ENCODE results near the gene HERC3.

Gene HERC3

DNA sequence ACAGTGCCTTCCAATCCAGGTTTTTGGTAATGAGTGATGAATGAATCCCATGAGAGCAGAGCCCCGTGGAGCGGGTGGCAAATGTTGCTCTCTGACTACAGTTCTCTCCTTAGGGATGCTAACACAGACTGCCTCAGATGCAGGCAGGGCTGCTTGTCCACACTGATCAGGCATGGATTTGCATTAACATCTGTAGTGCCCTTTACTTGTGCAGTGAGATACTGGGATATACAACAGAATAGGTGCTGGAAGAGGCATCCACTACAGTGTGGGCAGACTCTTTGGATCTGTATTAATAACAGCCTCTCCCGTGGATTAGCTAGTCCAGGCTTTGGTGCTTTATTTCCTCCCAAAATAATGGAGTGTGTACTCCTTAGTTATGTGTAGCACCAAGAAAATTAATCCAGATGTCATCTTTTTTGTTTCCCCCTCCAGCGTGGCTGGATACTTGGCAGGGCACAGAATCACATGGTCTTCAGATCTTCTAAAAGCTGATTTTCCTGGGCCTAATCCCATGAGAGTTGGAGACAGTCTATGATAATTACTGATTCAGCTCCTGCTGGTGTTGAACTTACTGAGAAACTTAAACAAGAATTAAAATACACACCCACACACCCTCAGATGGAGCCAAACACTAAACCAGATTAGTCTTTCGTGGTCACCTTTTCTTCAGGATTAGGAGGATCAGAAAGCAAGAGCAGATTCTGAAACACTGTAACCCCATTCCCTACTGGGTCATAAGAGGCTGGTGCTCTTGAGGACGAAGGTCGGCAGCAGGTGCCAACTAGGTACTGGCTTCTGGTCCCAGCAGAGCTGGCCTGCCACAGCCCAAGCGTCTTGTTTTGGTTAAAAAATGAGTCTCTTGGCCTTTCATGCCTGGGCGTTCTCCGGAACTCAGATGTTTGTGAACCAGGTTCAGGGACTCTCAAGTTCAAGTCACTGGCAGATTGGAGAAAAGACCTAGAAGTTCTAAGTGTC is 128.5 kb downstream of the HERC3 start:
- DNase-seq: no peak

DNA sequence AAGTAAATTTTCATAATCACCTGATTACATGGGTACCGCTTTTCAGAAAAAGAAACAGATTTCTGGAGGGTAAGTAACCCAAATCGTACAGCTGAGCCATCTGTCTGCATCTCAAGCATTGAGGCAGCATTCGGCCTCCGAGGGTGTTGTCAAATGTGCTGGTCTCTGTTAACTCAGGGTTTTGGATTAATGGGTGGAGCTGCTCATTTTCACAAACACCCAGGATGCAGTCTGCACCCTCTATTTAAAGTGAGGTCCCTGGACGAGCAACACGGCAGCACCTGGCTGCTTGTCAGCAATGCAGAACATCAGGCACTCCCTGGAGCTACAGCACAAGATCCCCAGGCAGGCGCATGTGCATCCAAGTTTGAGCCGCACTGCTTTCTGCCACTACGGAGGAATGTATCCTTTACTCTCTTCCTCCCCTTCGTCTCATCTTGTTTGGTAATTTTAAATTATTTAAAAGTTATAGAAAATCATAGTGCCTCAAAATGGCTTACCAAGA is 130.0 kb downstream of the HERC3 start:
- DNase-seq: no peak

DNA sequence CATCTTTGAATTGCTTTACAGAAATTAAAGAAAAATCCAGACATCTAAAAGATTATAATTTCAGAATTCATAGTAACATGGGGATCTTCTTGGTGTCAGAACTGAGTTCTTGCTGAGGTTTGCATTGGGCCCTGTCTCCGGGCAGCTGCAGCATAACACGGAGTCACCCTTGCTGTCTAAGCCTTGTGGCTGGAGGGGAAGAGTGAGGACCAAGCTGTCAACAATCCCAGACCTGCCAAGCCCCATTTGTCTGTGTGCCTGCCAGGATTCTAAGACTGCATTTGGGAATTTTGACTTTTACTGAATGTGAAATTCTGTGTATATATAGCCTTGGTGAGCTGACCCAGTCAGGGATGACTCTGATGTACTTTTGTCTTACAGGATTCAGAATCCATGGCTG is 130.5 kb downstream of the HERC3 start:
- no peak for DNase-seq

DNA sequence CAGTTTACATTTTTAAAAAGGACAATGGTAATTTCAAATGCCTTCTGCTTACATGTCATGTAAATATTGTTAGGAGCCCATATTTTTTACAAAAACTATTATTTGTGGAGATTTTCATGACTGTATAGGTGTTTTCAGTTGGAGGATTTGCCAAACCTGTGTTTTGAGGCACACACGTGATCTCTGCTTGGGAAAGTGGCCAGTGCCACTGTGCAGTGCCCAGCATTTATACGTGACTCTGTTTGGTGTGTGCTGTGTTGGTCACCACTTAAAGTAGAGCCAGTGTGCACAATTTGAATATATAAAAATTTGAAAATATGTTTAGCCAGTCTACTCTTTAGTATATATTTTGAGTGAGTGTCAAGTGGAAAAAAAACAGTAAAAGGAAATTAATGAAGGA is 132.1 kb downstream of the HERC3 start:
- DNase-seq: no peak

DNA sequence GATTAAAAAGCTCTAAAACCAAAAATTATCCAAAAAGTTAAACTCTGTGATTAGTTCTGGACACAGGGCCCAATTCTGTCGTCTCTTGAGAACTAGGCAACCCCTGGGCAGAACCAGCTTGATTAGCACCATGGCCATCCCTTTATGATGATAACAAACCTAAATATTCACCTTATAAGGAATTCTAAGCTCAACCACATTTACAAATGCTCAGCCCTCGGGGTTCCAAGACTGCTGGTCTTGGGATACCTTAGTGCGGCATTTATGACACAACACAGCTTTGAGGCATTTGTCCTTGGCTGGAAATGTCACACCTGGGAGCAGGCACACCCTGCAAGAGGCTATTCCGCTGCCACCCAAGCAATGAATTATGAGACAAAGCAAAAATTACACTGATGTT is 132.9 kb downstream of the HERC3 start:
- no peak for DNase-seq

DNA sequence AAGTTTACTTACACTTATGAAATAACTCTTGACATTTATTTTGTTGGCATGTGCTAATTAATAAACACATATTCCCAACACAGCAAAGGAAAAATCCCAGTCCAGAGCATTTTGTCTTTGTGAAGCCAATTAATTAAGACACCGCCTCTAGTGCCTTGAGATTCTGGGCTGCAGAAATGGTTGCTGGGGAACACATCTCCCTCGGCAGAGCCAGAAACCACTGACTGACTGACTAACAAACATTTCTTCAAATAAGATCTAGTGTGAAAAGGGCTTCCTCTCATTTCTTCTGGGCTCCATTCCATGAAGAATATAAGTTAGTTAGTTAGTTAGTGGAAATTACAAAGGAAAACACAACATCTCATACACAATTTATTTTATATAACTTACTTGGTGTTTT is 133.7 kb downstream of the HERC3 start:
- DNase-seq: no peak

DNA sequence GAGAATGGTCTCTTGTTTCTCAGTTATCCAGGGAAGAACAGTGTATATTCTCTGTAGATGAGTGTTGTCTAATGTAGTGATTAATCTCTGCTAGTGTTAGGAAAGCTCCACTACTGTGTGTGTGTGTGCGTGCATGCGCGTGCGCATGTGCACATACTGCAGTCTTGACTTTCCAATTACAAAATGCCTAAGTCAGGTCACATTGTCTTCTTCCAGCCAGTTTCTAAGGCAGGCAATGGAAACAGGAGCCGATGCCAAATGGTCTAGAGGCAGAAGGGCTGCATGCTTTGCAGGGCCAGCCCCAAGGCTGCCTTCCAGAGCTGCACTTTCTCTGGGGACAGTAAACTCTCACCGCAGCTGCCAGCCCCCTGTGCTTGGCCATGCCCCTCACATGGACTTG is 135.9 kb downstream of the HERC3 start:
- no peak for DNase-seq

DNA sequence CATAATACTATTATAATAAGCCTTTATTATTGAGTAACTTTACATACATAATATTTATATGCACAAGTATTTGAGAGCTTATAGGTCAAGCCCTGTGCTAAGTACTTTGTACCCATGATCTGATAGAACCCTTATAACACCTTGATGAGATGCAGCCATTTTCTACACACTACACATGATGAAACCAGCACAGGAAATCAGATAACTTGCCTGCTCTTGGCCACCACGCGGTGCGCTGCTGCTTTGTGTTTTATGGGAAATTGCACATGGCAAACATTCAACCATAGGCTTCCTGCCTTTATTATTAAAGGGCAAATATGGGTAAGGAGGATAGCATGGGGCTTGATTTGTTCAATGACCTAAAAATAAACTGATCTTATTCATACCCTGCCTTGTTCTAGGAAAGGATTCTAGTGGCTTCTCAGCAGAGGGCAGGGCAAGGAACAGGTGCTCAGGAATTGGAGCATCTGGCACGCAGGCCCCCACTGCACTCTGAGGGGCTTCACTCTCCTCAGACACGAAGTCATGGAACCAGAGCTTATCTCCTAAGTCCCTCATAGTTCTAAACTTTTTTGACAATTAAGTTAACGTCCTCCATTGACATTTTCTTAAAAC is 137.0 kb downstream of the HERC3 start:
- no peak for DNase-seq

DNA sequence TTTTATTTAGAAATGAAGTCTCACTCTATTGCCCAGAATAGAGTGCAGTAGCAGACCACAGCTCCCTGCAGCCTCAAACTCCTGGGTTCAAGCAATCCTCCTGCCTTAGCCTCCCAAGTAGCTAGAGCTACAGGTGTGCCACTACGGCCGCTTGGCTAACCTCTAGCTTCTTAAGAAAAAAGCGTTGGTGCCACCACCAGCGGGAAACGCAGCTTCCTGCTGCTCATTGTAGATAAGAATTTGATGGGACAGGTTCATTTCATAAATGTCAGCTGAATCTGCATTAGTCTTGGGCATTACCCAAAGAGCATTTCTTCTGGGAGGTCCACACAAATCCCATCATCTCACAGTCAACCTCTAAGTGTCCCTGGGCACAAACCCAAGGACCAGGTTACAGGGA is 138.5 kb downstream of the HERC3 start:
- no peak for DNase-seq

DNA sequence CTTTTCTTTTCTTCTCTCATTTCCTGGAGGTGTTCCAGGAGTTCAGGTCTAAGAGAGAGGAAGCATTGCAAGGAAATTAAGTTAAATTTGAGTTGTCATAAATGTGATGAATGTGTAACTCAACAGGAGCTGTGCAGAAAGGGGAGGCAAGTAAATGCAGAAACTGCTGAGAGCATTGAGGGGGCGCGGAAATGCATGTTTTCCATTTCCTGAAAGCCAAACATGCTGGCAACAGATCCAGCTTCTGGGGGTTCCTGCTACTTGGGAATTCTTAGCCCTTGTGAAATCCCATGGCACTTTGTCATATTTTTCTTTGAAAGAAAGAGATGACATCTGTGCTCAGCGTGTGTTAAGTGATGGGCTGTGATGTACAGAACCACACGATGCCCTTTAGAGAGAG is 139.1 kb downstream of the HERC3 start:
- no peak for DNase-seq

DNA sequence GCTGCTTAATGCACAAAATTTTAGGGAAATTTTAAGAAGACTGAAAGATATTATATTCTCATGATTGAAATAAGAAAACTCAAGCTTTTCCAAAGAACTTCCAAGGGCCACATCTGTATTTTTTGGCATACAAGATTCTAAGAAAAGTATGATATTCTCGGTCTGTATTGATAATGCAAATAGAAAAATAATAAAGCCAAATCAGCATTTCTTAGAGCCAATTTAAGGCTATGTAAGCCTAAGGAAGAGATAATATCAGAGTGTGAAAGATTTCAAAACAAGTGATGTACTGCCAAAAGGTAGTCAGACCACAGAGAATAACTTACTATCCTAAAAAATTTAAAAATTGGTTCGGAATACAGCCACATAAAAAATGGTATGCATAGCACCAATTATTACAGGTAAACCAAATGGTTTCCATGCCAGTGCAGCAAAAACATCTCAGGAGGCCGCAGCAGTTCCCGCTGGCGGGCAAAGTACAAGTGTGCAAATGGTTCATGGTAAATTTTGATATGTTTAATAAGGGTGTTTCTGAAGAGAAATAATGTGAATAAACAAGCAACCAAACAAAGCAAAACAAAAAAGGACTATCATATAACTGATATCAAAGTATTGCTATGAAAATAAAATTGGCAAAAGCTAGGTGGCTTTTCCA is 140.6 kb downstream of the HERC3 start:
- DNase-seq: no peak

DNA sequence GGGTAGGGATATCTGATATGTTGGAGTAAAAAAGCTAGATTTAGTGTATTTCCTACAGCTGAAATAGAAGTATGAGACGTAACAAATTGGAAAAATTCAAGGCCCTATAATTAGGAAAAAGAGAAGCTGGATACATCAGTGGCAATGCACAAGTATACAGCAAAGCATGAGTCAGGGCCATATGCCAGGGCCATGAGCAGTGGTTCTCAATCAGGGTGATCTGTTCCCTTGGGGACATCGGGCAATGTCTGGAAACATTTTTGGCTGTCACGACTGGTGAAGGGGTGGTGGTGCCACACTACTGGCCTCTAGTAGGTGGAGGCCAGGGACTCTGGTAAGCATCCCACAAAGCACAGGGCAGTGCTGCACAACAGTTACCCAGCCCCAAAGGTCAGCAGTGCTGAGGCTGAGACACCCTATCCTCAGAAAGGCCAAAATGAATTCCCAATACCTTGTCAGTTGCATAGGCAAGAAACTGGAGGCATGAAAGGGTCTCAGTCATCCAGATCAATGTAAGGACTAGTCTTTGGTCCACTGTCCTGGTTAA is 142.2 kb downstream of the HERC3 start:
- no peak for DNase-seq

DNA sequence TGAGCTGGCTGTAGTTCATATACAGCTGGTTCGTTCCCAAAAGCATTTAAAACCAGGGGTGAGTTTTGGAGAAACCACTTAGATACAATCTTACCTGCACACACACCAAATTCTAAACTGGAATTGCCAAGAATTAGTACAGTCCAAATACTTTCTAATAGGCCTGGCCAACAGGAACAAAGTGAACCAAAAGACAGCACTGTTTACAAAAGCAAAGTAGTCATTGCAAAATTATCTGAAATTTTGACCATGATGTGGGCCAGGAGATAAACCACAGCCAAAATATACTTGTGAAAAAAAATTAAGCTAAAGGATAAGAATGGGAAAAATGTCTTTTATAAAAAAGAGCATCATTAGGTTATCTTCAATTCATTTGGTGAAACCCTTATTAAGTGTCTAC is 143.3 kb downstream of the HERC3 start:
- no peak for DNase-seq

DNA sequence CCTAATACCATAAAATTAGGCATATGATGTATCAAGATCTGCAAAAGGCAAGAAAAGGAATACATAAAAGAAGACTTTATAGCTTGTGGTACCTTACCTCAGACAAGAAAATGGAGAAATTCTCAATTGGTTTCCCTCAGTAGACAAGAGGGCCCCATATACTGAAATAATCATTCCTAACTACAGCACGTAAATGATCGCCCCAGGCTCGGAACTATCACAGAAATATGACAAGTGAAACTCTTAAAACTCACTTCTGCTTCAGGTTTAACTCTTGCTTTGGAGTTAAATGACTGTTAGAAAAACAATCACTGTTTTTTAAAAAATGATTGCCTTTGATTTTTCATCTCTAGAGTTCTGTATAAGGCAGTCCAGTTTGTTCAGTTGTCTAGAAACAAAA is 144.0 kb downstream of the HERC3 start:
- no peak for DNase-seq

DNA sequence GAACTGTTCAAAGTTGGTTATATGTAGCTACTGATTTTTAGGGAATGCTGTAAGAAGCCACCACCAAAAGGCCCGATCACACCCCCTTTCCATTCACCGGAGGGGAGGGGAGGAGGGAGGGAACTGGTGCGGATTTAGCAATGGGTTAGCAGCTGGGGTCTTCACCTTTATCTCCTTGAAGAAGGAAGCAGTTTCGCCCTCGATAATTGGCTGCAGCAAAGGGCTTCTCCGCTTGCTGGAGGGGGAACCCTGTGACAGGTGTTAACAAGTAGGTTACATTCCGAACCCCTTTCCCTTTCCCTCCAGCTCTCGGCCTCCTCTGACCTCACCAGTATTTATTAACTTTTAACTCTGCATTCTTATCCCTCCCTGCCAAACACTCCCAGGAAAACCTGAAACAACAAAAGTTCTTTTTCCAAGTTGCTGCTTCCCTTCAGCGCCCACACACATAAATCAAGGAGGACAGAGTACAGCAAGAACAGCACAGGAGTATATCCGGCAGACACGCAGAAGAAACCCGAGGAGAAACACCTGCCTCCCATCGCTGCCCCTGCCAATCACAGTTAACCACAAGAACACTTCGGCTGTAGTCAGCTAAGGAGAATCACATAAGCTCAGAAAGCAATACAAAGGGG is 145.1 kb downstream of the HERC3 start:
- no peak for DNase-seq

DNA sequence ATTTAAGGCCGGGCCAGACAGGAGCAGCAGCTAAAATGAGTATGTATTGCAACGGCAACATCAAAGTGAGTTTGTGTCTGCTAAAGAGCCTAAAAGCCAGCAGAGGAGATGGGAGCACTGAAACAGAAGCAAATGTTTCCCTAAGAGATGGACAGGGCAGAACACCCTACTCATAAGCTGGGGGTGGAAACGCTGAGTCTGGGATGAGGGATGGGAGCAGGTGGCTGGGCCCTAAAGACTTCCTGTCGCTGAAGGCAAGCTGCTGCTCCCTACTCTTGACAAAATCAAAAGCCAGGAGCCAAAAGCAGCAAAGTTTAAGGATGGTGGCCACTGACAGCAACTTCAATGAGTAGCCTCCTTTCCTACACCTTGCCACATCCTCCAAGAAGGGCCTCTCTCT is 145.9 kb downstream of the HERC3 start:
- no peak for DNase-seq

DNA sequence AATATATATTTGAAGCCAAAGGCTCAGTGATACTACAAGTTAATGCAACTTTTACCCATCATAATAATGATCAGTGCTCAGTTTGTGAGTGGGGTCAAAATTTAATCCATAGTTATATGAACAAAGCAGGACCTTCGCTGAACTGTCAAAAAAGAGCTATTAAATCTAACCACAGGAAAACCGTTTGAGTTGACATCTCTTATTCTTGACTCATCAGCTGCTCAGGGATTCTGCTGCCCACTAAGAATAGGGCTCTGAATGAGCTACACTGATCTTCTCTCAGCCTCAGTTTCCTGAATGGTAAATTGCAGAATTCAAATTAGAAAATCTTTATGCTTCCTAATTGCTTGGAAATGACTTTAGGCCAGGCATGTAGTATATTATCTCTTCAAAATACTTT is 150.3 kb downstream of the HERC3 start:
- no peak for DNase-seq

DNA sequence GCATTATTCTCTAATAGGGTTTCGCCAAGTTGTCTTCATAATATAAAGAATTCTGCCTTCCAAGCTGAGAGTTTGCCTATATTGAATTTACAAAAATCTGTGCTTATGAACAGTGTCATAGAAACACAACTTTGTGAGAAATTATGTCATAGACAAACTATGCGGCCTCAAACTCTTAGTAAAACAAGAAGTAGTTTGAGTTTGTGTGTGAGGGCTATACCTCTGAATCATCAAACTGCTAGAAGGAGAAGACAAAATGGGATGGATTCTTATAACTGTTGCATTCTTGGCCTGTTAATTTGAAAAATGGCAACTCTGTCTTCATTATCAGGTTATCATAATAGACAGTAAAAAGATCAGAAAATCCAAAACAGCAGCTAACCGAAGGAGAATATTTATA is 151.4 kb downstream of the HERC3 start:
- DNase-seq: no peak

DNA sequence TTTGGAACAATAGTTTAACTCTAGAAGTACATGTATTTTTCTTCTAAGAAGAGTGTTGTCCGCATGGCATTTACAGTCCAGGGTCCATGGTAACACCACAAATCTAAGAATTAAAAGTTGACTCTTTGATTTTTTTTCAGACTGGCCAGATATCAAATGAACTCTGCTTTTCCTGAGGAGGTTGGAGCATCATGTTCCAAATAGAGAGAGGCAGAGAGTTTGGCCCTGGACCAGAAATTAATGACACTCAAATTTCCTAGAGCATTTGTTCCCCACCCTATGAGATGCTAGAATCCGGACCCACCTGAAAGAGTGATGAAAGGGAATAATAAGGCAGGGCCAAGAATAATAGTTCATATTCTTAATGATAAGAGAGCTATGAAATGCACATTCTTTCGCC is 152.3 kb downstream of the HERC3 start:
- DNase-seq: no peak

DNA sequence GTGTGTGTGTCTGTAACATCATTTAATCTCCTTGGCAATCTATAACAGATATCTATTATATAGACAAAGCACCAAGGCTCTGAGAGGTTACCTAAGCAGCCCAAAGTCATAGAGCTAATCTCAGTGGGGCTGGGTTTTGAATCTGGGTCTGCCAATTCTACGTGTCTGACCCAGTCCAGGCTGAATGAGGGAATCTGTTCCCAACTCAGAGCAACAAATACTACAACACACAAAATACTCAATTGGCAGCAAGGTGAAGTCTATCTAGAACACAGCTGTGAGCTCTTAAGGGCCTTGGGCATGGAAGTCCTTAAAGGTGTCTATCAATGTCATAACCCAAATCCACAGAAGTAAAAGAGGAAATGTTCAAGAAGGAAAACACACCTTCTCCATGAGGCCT is 152.9 kb downstream of the HERC3 start:
- no peak for DNase-seq

DNA sequence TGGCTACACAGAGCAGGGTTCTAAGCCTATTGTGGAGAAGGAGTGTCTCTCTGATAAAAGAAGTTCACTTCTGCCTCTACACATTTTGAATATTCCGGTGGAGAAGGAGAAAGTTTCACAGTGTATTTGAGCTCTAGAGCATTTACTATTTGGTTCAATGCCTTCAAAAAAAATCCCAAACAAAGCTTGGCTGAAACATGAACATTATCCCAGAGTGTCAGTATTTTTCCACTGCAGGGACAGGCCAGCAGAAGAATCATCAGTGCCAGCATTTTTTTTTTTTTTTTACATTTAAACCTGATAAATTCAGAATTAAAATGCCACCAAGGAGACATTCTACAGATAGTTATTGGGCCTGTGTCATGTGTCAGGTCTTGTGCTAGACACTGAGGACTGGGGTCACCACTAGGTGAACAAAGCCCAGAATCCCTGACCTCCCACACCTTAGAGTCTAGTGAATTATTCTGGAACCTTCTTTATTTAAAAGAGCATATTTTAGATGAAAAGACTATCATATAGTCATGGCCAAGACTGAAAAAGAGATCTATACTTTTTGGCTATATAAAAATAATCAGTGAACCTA is 153.4 kb downstream of the HERC3 start:
- no peak for DNase-seq

DNA sequence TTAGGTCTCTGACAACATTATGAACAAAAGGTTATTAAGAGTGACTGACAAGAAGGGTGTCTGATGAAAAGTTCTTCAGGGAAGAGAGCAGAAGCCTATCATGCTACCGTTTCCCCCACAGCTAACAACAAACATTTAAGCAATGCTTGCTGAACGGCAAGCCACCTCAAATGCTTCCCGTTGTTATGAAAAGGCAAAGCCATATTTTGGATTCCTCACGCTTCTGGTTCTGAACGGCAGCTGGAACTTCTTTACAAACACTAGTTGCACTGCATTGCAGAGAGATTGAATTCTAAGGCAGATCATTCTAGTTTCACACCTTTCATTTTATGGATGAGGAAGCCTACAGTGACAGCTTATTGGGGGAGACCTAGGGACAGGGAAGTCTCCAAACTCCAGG is 153.9 kb downstream of the HERC3 start:
- no peak for DNase-seq

DNA sequence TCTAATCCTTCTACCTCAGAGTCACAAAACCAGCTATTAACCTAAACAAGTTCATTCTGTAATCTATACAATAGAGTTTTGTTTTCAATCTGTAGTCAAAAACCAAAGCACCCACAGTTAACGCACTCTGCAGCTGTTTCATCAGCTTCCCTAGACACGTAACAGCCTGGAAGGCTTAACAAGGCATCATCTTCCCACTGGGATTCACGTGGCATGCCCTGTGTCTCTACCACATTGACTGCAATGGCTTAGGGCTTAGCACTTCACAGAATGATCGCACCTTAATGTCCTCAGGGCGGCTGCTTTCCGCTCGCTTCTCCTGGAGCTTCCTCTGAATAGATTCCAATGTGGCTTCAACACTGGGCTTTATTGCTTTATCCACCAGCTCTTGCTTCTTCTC is 155.1 kb downstream of the HERC3 start:
- DNase-seq: no peak

All from activated CD4-positive, alpha-beta T cell treated with anti-CD3 and anti-CD28 coated beads, Interleukin-2, amount 50 U/mL, for 16 hours (primary cell).